ENCODE measurements around the gene FNIP2.
"Not testable (repeated sequence)": the region's sequence is repeated elsewhere in the genome, so short reads cannot be mapped to it uniquely, and the experiment has no call there.

FNIP2 gene

GRCh38 chr4:158890294-158890693 lies 121.5 kb downstream of the FNIP2 start:
- no peak for TF ChIP-seq YY1 (IDR thresholded peaks at IDR 0.05; ENCODE audit: insufficient read depth, insufficient read length)
- TF ChIP-seq ZNF274 (IDR thresholded peaks at IDR 0.05; ENCODE audit: low read depth, low read length) = no peak
- no peak for TF ChIP-seq SUZ12 (IDR thresholded peaks at IDR 0.05; ENCODE audit: extremely low read depth, insufficient read depth, insufficient read length)
- DNase-seq (ENCODE audit: low read depth, low spot score) = no peak
- H3K4me1 ChIP-seq (ENCODE audit: insufficient read depth, insufficient read length) = peaks cover 3% of the 10 kb centered on the region

GRCh38 chr4:158891256-158891655 lies 122.4 kb downstream of the FNIP2 start:
- Histone ChIP-seq H3K4me1 (ENCODE audit: insufficient read depth, insufficient read length) (peaks cover 3% of the 10 kb centered on the region), H3K27me3 (ENCODE audit: insufficient read depth, insufficient read length) (no peaks in the 10 kb centered on the region), H3K9ac (ENCODE audit: insufficient read length, low read depth) (no peak overlapping the region), H3K9me3 (ENCODE audit: insufficient read depth, low read length) (no peaks in the 10 kb centered on the region), H3K4me3 (ENCODE audit: insufficient read length, low read depth) (no peak overlapping the region), H3K36me3 (ENCODE audit: insufficient read depth, insufficient read length, low read length) (peaks cover 2% of the 10 kb centered on the region)
- TF ChIP-seq SUZ12 (IDR thresholded peaks at IDR 0.05; ENCODE audit: extremely low read depth, insufficient read depth, insufficient read length) (no peak), ZNF274 (IDR thresholded peaks at IDR 0.05; ENCODE audit: low read depth, low read length) (no peak), YY1 (IDR thresholded peaks at IDR 0.05; ENCODE audit: insufficient read depth, insufficient read length) (no peak)
- DNase-seq (ENCODE audit: low read depth, low spot score) = no peak

More at GRCh38 chr4:158890294-158890693, 121.5 kb downstream of the FNIP2 start:
- Histone ChIP-seq H3K27me3 (ENCODE audit: insufficient read depth, insufficient read length) (no peaks in the 10 kb centered on the region), H3K9me3 (ENCODE audit: insufficient read depth, low read length) (no peaks in the 10 kb centered on the region), H3K9ac (ENCODE audit: insufficient read length, low read depth) (no peak overlapping the region), H3K4me3 (ENCODE audit: insufficient read length, low read depth) (no peak overlapping the region), H3K36me3 (ENCODE audit: insufficient read depth, insufficient read length, low read length) (no peaks in the 10 kb centered on the region)

GRCh38 chr4:158894826-158895225 lies 126.0 kb downstream of the FNIP2 start:
- Histone ChIP-seq H3K9ac (ENCODE audit: insufficient read length, low read depth) (no peak overlapping the region), H3K4me3 (ENCODE audit: insufficient read length, low read depth) (no peak overlapping the region), H3K9me3 (ENCODE audit: insufficient read depth, low read length) (no peaks in the 10 kb centered on the region), H3K36me3 (ENCODE audit: insufficient read depth, insufficient read length, low read length) (peaks cover 2% of the 10 kb centered on the region), H3K27me3 (ENCODE audit: insufficient read depth, insufficient read length) (no peaks in the 10 kb centered on the region), H3K4me1 (ENCODE audit: insufficient read depth, insufficient read length) (peaks cover 3% of the 10 kb centered on the region)
- DNase-seq (ENCODE audit: low read depth, low spot score) = no peak
- TF ChIP-seq YY1 (IDR thresholded peaks at IDR 0.05; ENCODE audit: insufficient read depth, insufficient read length) (no peak), ZNF274 (IDR thresholded peaks at IDR 0.05; ENCODE audit: low read depth, low read length) (no peak), SUZ12 (IDR thresholded peaks at IDR 0.05; ENCODE audit: extremely low read depth, insufficient read depth, insufficient read length) (no peak)

GRCh38 chr4:158895797-158896576 lies 127.2 kb downstream of the FNIP2 start:
- Histone ChIP-seq H3K4me3 (ENCODE audit: insufficient read length, low read depth) (no peak overlapping the region), H3K27me3 (ENCODE audit: insufficient read depth, insufficient read length) (no peaks in the 10 kb centered on the region), H3K36me3 (ENCODE audit: insufficient read depth, insufficient read length, low read length) (peaks cover 2% of the 10 kb centered on the region), H3K9ac (ENCODE audit: insufficient read length, low read depth) (no peak overlapping the region), H3K4me1 (ENCODE audit: insufficient read depth, insufficient read length) (no peaks in the 10 kb centered on the region), H3K9me3 (ENCODE audit: insufficient read depth, low read length) (no peaks in the 10 kb centered on the region)
- TF ChIP-seq SUZ12 (IDR thresholded peaks at IDR 0.05; ENCODE audit: extremely low read depth, insufficient read depth, insufficient read length) = no peak
- TF ChIP-seq ZNF274 (IDR thresholded peaks at IDR 0.05; ENCODE audit: low read depth, low read length) = no peak
- no peak for TF ChIP-seq YY1 (IDR thresholded peaks at IDR 0.05; ENCODE audit: insufficient read depth, insufficient read length)
- DNase-seq (ENCODE audit: low read depth, low spot score) = no peak

- H3K4me3 ChIP-seq (ENCODE audit: insufficient read length, low read depth); H3K27me3 ChIP-seq (ENCODE audit: insufficient read depth, insufficient read length); H3K36me3 ChIP-seq (ENCODE audit: insufficient read depth, insufficient read length, low read length); DNase-seq (ENCODE audit: low read depth, low spot score); H3K9ac ChIP-seq (ENCODE audit: insufficient read length, low read depth); H3K4me1 ChIP-seq (ENCODE audit: insufficient read depth, insufficient read length); H3K9me3 ChIP-seq (ENCODE audit: insufficient read depth, low read length): not testable (repeated sequence)
Observed at GRCh38 chr4:158896577-158897238, 127.9 kb downstream of the FNIP2 start.

- not testable (repeated sequence) for H3K9me3 ChIP-seq (ENCODE audit: insufficient read depth, low read length); H3K36me3 ChIP-seq (ENCODE audit: insufficient read depth, insufficient read length, low read length); H3K4me3 ChIP-seq (ENCODE audit: insufficient read length, low read depth); DNase-seq (ENCODE audit: low read depth, low spot score); H3K9ac ChIP-seq (ENCODE audit: insufficient read length, low read depth); H3K27me3 ChIP-seq (ENCODE audit: insufficient read depth, insufficient read length); H3K4me1 ChIP-seq (ENCODE audit: insufficient read depth, insufficient read length)
Observed at GRCh38 chr4:158900408-158900807, 131.6 kb downstream of the FNIP2 start.

- not testable (repeated sequence) for H3K27me3 ChIP-seq (ENCODE audit: insufficient read depth, insufficient read length); H3K9me3 ChIP-seq (ENCODE audit: insufficient read depth, low read length); H3K4me3 ChIP-seq (ENCODE audit: insufficient read length, low read depth); H3K4me1 ChIP-seq (ENCODE audit: insufficient read depth, insufficient read length); H3K36me3 ChIP-seq (ENCODE audit: insufficient read depth, insufficient read length, low read length); H3K9ac ChIP-seq (ENCODE audit: insufficient read length, low read depth)
- peak; percentile 78 for DNase-seq (ENCODE audit: low read depth, low spot score)
Observed at GRCh38 chr4:158902280-158903078, 133.7 kb downstream of the FNIP2 start.
